ENCODE measurements around the gene KIF18B. TPM values are rescaled to one million over a fixed set of nuclear protein-coding genes. Genes with fewer than 3 reads are reported as not detected.

The KIF18B gene
- total and polyA plus RNA-seq, 2 of the 8 experiments (the other 6 are each of a cell fraction or from before 2014, with no cell fraction given): 39.0 to 59.4 TPM

DNA sequence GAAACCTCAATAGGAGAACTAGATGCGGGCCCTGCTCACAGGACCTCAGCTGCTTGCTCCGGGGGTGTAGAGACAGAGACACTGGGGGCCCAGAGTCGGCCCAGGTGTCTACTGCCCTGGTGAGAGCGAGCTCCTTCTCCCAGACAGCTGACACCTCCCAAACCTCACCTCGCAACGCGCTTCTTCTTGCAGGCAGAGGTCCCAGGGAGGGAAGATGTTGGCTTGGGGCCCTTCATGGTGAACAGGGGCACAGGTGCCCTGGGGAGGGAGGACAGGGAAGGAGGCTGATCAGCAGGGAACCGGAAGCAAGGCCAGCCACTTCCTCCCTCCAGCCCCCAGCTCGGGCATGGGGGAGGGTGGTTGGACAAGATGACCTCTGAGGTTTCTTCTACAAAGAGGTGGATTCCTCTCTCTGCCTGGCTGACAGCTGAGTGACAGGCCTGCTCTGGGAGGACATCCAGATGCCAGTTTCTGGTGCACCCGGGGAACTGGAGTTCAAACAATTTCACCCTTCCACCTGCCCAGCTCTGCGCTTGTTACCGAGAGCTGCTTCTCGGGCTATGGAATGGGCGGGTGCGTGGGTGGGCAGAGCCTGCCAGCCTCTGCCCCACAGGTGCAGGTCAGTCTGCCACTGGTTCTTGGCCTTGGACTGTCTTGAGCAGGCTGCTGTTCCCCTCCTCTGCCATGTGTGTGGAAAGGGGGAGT lies 20.6 kb downstream of the KIF18B start (continued):
- no peak for TF ChIP-seq RNF2 (IDR thresholded peaks at IDR 0.05; ENCODE audit: borderline replicate concordance, low read depth, low read length, missing control alignments, poor library complexity, severe bottlenecking)
- TF ChIP-seq CHD2 (IDR thresholded peaks at IDR 0.05; ENCODE audit: low read length): no peak
- TF ChIP-seq SAP30 (IDR thresholded peaks at IDR 0.05; ENCODE audit: insufficient read depth, insufficient replicate concordance, low read length): no peak
- no peak for TF ChIP-seq SUZ12 (IDR thresholded peaks at IDR 0.05; ENCODE audit: low read length)
- TF ChIP-seq, protein P1, sequence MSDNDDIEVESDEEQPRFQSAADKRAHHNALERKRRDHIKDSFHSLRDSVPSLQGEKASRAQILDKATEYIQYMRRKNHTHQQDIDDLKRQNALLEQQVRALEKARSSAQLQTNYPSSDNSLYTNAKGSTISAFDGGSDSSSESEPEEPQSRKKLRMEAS (IDR thresholded peaks at IDR 0.05): no peak
- no peak for TF ChIP-seq JUN (IDR thresholded peaks at IDR 0.05; ENCODE audit: low read depth, low read length)
- TF ChIP-seq, protein P2, sequence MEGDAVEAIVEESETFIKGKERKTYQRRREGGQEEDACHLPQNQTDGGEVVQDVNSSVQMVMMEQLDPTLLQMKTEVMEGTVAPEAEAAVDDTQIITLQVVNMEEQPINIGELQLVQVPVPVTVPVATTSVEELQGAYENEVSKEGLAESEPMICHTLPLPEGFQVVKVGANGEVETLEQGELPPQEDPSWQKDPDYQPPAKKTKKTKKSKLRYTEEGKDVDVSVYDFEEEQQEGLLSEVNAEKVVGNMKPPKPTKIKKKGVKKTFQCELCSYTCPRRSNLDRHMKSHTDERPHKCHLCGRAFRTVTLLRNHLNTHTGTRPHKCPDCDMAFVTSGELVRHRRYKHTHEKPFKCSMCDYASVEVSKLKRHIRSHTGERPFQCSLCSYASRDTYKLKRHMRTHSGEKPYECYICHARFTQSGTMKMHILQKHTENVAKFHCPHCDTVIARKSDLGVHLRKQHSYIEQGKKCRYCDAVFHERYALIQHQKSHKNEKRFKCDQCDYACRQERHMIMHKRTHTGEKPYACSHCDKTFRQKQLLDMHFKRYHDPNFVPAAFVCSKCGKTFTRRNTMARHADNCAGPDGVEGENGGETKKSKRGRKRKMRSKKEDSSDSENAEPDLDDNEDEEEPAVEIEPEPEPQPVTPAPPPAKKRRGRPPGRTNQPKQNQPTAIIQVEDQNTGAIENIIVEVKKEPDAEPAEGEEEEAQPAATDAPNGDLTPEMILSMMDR (IDR thresholded peaks at IDR 0.05; ENCODE audit: control extremely low read depth in 1 of 3, insufficient read depth in 1 of 3, low read depth in 1 of 3, low read length in 3 of 3): no peak
- no peak for TF ChIP-seq CREB1 (IDR thresholded peaks at IDR 0.05)
